GM19468 (cell line): Measurements from ENCODE around the gene DPP9.

Experiments
- ATAC-seq: cut with Tn5 transposase; IDR thresholded peaks from one replicate; pipeline ENCODE4 v1.9.1; 2021; ENCODE audit warnings: mild to moderate bottlenecking, moderate library complexity, moderate number of reproducible peaks; ENCODE audit not compliant: unreplicated experiment; ENCODE audit errors: extremely low read depth

Gene DPP9

GRCh38 chr19:4662812-4663211 lies 60.8 kb downstream of the DPP9 start:
- no peak for ATAC-seq

DNA sequence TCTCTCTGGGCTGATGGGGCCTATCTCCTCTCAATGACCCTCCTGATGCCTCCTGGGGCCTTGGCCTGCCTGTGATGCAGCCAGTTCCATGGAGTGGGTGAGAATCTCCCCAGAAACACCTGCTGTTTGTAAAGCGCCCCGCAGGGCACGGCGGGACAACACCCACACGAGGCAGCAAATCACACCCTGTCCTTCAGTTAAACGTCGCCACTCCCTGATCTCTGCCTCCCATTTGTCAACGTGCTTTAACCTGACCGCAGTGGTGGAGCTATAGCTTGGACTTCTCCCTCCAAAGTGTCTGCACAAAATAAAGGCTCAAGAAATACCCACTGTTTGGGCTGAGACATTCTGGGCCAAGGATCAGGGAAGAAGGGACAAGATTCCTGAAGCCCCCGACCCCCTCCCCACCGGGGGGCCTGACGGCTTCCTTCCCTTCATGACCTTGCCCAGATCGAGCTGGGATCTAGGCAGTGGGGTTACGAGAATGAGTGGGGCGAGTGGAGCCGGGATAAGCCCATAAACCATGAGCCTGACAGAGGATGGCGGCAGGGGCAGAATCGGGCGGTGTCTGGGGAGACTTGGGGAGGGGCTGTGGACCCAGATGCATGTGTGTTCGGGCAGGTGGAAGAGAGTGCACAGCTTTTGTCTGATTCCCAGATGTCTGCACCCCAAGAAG lies 61.5 kb downstream of the DPP9 start:
- no peak for ATAC-seq

DNA sequence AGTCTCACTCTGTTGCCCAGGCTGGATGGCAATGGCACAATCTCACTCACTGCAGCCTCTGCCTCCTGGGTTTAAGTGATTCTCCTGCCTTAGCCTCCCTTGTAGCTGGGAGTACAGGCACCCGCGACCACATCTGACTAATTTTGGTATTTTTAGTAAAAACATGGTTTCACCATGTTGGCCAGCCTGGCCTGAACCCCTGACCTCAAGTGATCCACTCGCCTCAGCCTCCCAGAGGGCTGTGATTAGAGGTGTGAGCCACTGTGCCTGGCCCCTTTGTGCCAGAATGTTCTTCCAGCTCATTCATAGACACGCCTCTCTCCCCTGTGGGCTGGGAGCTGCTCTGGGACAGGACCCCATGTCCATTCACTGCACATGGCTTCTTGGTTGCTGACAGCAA lies 62.6 kb downstream of the DPP9 start:
- no peak for ATAC-seq

DNA sequence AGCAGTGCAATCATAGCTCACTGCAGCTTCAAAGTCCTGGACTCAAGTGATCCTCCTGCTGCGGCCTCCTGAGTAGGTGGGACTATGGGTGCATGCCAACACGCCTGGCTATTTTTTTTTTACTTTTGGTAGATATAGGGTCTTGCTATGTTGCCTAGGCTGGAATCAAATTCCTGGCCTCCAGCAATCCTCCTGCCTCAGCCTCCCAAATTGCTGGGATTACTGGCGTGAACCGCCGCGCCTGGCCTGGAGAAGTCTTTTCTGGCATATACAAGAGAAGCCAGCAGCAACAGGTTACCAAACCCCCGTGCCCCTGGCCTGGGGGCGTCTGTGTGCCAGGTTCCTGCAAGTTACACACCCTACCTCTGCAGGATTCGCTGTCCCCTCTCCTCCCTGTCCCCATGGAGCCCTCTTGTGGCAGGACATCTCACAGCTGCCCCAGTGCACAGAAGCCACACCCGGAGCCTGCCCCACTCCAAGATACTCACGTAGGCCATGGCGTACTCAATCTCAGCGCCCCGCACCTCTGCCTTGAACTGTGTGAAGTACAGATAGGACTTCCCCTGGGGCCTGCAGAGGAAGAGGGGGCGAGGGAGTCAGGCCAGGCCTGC lies 63.4 kb downstream of the DPP9 start:
- no peak for ATAC-seq

DNA sequence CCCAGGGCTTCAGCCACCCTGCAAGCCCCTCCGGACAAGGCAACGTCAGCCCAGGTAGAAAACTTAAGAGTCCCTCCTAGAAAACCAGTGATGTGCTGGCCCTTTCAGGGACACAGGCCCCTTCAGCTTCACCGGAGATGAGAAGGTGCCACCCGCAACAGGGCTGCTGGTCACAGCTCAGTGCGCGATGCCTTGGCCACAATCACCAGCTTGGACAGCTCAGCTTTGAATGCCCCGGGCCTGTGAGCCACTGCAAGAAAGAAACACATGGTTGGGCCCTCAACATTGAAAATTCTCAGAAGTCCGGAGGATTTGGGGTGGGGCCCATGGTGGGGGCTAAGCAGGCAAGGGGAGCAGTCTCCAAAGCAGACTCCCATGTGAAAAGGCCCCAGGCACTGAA lies 65.8 kb downstream of the DPP9 start:
- ATAC-seq, result no peak

- no peak for ATAC-seq
These were observed 66.4 kb downstream of the DPP9 start for GRCh38 chr19:4657262-4657661.

DNA sequence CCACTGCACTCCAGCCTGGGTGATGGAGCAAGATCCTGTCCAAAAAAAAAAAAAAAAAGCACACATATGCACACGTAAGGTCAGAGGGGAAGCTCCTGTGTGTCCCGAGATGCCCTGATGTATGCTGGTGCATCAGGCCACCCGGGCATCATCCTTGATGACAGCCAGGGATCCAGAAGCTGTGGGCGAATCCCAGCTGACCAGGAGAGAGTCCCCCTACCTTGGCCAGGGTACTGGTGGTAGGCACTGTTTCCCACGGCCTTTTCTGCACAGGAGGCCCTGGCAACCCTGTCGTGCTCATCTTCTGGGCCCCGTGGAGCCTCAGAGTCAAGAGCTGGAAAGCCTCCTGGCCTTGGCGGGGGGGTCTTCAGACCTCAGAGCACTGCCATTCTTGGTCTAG lies 67.5 kb downstream of the DPP9 start:
- ATAC-seq, result no peak

DNA sequence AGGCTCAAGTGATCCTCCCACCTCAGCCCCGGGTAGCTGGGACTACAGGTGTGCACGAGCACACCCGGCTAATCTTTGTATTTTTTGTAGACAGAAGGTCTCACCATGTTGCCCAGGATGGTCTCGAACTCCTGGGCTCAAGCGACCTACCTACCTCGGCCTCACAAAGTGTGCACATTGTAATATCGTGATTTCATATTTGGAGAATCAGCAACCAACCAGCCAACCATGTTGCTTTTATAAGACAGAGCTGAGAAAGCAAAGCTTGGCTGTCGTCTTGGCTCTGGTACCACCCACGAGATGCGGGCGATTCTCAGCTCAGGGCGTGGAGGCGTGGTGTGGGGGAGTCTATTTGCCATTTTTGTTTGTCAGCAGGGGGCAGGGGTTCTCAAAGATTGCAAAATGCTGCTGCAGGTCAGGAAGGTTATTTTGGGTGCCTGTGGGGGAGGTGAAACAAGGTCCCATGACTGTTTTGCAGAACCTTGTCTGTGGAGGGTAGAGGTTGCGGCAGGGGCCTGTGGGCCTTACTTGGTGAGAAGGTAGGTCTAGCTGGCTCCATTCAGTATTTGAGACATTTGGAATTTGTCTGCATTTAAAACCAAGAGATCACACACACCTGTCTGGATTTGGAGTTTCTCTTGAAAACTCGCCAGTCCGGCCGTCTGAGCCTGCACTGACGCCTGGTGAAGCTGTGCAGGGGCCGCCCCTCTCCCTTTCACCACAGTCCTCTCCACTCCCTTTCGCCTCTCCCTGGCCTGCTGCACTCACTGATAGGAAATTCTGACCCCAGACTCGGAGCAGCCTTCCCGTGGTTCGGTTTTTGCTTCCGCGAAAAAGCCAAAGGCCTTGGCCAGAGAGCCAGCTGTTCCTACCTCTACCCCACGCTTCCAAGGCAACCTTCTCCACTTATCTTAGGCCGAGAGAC lies 68.9 kb downstream of the DPP9 start:
- no peak for ATAC-seq

- no peak for ATAC-seq
These were observed 69.7 kb downstream of the DPP9 start for GRCh38 chr19:4653793-4654436.

DNA sequence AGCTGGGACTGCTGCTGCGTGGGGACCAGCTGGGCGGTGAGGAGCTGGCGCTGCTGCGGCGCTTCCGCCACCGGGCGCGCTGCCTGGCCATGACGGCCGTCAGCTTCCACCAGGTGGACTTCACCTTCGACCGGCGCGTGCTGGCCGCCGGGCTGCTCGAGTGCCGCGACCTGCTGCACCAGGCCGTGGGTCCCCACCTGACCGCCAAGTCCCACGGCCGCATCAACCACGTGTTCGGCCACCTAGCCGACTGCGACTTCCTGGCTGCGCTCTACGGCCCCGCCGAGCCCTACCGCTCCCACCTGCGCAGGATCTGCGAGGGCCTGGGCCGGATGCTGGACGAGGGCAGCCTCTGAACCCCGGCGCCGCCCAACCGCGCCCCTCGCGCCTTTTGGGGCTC lies 71.6 kb downstream of the DPP9 start:
- ATAC-seq, result no peak

GRCh38 chr19:4650159-4650558 lies 73.5 kb downstream of the DPP9 start:
- no peak for ATAC-seq

DNA sequence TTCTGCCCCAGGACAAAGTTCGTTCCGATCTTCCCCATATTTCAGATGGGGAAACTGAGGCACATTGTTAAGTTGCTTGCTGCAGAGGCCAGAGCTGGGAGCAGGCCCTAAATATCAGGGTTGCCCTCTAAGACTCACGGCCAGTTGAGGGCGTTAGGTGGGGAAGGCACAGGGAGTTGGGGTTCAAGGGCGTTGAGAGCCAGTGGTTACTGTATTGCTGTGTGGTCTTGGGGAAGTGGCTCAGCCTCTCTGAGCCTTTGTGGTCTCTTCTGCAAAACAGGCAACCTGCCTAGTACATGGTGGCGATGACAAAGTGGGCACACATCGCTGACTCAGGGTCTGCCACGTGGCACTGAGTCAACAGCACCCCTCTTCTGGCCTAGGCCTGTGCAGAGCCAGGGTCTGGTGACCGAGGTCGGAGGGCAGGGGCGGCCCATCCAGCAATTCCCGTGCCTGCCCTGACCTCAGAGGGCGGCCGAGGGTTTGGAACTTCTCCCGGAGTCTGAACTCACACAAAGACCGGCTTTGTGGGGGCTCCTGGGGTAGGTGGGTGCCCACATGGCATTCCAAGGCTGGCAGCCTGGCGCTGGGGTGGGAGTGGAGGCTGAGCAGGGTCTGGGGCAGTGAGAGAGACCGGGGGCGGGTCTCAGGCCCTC lies 74.1 kb downstream of the DPP9 start:
- no peak for ATAC-seq

DNA sequence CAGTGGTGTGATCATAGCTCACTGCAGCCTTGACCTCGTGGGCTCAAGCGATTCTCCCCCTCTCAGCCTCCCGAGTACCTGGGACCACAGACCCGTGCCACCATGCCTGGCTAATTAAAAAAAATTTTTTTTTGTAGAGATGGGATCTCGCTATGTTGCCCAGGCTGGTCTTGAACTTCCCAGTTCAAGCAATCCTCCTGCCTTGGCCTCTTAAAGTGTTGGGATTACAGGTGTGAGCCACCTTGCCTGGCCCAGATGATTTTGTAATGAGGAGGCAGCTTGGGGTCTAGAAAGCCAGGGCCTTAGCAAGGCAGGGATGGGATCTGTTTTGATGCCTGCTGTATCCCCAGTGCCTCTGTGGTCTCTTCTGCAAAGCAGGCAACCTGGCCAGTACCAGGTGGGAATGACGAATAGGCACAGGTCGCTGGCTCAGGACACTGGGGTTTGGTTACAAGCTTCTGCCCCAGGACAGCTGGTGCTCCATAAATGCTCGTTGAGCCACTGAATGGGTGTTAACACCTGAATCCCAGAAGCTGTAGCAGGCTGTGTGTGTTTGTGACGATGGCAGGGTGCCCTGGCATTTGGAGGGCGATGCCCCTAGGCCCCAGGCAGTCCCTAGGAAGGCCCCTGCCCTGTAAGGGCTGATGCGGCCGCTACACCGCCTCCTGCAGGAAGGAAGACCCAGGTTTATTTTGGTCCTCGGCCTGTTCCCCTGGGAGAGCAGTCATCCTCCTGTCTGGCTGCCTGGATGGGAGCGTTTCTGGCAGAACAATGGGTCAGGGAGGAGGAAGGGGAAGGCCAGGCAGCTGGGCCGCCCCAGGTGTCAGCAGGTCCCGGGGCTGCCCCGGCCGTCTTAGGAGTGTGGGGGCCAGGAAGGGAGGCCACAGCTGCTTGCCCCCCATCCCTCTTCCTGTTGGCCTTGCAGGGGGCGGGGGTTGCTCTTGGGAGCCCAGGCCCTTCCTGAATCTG lies 75.7 kb downstream of the DPP9 start:
- ATAC-seq, result no peak

DNA sequence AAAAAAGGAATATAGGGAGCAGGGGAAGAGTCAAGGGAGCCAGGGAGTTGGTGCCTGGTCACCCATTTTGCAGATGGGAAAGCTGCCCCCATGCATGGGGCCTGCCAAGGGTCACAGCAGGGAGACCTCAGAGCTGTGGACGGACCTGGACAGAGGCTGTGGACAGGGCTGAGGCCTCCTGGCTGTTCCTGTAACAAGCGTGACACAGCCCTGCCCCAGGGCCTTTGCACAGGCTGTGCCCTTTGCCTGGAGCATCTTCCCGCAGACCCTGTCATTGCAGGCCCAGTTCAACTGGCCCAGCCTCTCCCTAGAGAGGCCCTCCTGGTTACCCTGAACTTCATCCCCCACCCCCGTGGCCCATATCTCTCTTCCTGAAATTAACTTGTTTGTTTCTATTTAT lies 77.9 kb downstream of the DPP9 start:
- ATAC-seq, result no peak

DNA sequence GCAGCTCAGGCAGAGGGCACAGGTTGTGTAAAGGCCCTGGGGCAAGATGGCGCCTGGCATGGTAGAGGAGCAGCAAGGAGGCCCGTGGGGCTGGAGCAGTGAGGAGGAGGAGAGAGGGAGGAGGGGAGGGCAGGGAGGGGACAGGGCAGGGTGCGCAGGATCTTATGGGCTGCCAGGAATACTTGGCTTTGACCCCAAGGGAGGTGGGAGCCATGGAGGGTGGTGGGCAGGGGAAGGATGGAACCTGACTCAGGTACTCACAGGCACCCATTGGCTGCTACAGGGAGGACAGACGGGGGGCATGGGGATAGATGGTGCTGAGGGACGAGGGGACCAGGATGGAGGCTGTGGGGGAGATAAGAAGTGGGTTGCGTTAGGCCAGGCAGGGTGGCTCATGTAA lies 81.0 kb downstream of the DPP9 start:
- no peak for ATAC-seq

GRCh38 chr19:4641132-4641531 lies 82.5 kb downstream of the DPP9 start:
- no peak for ATAC-seq

GRCh38 chr19:4640247-4641000 lies 83.2 kb downstream of the DPP9 start:
- no peak for ATAC-seq

DNA sequence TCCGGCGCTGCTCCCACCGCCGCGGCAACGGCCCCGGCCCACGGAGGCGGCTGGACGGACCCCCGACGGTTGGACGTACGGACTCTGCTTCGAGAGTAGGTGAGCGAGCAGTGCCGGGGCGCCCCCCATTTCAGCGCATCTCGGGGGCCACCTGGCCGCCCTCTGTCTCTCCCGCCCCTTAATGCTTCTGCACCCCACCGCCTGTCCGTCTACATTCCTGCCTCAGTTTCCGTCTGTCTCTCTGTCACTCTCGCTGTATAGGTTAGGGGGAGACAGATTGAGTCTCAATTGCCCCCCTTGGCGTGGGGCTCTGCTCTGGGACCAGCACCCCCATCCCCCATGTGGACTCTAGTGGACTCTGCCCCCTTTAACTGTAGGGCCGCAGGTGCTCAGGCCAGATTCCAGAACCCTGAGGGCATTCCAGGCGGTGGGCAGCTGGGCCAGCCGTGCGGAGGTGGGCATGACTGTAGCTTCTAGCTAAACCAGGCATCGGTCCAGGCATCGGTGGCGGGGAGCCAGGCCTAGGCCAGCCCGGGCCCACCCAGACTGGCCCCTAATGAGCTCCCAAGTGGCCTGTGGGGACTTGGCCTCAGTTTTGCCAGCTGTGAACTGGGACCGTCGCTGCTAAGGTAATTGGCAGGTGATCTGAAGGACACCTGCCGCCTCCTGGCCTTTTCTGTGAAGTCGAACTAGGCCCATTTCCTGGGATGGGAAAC lies 84.0 kb downstream of the DPP9 start:
- no peak for ATAC-seq
